Activated T-cell treated with anti-CD3 and anti-CD28 coated beads, Interleukin-2, amount 50 U/mL, for 1 hour (primary cell): ENCODE data around the gene CLCN7.

Experiments
- DNase-seq: peaks from one replicate; pipeline ENCODE4 v3.0.0-alpha.2; 2020

The CLCN7 gene

DNA sequence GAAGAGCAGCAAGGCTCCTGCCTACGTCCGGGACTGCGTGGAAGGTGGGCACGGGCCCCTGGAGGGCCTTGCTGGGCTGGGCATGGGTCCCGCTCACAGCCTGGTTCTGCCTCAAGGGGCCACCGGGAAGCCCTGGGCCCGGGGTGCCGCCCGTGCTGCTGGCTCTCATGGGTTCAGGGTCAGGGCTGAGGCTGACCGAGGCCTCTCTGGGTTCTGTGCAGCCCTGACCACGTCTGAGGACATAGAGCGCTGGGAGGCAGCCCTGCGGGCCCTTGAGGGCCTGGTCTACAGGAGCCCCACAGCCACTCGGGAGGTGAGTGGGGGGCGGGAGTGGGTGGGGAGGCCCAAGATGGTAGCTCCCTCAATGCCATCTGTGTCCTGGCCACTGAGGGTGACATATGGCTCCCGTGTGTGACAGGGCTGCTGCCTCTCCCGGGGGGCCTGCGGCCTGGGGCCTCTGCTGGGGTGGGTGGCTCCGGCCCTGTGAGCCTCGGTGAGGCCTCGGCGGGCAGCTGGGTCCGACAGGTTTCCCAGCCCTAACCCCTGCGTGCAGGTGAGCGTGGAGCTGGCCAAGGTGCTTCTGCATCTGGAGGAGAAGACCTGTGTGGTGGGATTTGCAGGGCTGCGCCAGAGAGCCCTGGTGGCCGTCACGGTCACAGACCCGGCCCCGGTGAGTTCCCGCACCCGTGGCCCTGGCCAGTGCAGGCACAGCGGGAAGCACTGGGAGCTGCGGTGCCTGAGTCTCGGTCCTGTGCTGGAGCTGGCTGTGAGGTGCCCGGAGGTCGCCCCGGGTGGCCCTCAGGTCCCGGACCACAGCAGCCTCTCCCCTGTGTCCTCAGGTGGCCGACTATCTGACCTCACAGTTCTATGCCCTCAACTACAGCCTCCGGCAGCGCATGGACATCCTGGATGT, 27.5 kb upstream of the CLCN7 start:
- no peak for DNase-seq

- no peak for DNase-seq
Measured at GRCh38 chr16:1501630-1502029, 26.8 kb upstream of the CLCN7 start.

DNA sequence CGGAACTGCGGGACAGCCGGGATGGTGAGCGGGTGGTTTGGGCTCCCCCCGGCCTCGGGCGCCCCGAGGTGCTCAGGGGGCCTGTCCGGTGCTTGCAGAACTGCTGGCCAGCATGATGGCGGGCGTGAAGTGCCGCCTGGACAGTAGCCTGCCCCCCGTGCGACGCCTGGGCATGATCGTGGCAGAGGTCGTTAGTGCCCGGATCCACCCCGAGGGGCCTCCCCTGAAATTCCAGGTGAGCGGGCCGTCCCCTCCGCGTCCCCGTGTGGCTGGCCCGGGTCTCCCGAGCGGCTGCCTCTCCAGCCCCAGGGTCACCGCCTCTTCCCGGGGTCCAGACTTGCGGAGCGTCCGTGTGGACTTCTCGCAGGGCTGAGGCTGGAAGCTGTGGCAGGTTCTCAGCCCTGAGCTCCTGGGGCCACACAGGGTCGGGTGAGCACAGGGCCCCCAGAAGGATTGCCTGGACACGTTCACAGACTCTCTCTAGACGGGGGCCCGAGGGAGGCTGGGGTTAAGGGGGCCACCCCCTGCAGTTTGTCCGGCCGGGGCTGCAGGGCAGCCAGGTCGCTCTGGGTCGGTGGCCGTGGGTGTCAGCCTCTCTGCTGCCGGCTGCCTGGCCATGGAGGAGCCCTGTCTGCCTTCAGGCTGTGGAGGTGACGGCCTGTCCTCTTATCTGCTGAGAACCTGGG, 25.8 kb upstream of the CLCN7 start:
- DNase-seq: no peak

DNA sequence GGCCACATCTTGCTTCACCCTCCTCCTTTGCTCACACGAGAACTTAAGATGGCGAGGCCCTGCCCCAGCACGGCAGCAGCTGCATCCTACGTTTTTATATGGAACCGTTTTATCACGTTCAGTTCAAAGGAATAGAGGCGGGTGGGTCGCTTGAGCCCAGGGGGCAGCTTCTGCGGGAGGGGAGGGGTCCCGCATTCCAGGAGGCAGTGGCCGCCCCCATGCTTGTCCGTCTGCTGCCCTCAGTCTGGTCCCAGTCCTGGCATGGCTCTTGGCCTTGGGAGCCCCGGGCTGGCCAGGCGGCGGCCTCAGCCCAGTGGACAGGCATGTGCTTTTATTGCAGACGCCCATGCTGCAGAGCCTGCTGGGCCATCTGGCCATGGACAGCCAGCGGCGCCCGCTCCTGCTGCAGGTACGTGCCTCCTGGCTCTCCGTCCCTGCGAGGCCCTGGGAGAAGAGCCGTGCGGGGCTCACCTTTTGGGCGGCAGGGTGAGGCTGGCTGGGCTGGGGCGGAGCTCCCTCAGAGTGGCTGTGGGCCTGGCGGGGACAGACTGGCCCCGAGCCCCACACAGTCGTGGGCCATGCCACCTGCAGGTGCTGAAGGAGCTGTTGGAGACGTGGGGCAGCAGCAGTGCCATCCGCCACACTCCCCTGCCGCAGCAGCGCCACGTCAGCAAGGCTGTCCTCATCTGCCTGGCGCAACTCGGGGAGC, 25.1 kb upstream of the CLCN7 start:
- DNase-seq: no peak

GRCh38 chr16:1498899-1499676, 24.3 kb upstream of the CLCN7 start:
- no peak for DNase-seq

GRCh38 chr16:1497014-1497598, 22.3 kb upstream of the CLCN7 start:
- DNase-seq: no peak

DNA sequence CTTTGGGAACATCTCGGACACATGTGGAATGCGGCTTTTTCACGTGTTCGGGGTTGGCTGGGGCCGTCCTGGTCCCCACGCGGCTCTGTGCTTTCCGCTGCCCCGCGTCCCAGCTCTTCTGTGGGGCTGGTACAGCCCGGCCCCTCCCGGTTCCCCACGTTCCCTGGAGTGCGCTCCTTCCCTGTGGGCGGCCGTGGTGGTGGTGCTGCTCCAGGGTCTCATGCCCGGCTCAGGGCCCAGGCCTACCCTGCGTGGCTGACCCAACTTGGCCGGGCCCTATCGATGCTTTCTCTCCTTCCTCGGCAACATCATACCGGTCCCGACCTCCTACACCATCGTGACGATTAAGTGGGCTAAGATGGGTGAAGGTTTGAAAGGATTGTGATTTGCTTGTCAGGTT, 21.6 kb upstream of the CLCN7 start:
- DNase-seq: no peak

- DNase-seq: no peak
Measured at GRCh38 chr16:1495889-1496262, 21.0 kb upstream of the CLCN7 start.

DNA sequence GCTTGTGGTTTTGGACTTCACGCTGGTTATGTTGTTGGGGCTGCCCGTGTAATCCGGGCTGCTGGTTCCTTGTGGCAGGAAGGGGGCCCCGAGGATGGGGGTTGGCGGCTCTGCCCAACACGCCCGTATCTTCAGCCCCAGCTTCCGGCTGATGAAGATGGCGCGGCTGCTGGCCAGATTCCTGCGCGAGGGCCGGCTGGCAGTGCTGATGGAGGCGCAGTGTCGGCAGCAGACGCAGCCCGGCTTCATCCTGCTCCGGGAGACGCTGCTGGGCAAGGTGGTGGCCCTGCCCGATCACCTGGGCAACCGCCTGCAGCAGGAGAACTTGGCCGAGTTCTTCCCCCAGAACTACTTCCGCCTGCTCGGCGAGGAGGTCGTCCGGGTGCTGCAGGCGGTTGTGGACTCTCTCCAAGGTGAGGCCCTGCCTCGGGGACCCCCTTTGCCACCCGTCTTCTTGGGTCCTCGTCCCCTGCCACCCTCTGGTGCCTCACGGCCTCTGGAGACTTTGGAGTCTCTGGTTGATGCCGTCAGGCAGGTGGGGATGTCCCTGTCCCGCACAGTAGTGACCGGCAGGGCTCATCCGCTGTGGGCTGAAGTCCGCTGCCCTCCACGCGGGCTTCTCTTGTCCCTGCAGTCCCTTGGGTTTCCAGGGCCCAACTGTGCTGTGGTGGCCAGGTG, 20.5 kb upstream of the CLCN7 start:
- no peak for DNase-seq

DNA sequence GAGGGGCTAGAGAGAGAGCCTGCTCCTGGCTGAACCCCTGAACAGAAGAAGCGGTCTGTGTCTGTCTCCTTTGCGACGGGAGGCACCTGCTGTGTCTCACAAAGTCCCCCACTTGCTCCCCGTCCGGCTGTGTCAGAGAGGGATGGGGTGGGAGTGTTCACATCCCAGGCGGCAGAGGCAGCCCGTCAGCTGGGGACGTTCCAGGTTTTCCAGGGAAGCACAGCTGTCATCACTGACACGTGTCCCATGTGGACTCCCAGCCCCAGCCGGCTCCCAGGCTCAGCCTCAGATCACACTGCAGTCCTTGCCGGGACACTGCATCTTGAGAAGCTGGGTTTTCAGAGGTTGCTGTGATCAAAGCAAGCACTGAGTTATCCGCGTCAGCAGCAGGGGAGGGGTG, 19.9 kb upstream of the CLCN7 start:
- no peak for DNase-seq

DNA sequence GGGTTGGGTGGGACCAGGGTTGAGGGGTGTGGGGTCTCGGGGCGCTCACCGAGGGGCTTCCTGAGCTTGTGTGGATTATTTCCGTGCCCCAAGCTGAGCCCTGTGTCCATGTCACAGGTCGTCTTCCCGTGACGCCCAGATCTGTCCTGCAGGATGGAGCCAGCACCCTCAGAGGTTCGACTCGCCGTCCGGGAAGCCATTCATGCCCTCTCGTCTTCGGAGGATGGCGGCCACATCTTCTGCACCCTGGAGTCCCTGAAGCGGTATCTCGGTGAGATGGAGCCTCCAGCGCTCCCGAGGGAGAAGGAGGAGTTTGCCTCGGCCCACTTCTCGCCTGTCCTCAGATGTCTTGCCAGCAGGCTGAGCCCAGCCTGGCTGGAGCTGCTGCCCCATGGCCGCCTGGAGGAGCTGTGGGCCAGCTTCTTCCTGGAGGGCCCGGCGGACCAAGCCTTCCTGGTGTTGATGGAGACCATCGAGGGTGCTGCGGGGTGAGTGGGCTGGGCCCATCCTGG, 19.4 kb upstream of the CLCN7 start:
- no peak for DNase-seq

DNA sequence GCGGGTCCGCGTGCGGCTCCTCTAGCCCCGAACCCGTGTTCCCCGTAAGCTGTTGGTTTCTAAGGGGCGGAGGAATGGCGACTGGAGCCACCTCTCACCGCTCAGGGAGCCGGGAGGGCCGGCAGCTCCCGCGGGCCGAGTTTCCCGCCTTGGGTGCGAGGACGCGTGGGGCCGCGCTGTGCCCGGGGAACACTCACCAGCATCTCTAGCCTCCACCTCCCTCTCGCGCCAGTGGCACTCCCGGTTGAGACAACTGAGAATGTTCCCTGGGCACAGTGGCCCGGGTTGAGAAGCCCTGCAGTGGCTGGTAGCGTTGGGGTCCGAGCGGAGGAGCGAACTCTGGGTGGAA, 18.9 kb upstream of the CLCN7 start:
- no peak for DNase-seq

DNA sequence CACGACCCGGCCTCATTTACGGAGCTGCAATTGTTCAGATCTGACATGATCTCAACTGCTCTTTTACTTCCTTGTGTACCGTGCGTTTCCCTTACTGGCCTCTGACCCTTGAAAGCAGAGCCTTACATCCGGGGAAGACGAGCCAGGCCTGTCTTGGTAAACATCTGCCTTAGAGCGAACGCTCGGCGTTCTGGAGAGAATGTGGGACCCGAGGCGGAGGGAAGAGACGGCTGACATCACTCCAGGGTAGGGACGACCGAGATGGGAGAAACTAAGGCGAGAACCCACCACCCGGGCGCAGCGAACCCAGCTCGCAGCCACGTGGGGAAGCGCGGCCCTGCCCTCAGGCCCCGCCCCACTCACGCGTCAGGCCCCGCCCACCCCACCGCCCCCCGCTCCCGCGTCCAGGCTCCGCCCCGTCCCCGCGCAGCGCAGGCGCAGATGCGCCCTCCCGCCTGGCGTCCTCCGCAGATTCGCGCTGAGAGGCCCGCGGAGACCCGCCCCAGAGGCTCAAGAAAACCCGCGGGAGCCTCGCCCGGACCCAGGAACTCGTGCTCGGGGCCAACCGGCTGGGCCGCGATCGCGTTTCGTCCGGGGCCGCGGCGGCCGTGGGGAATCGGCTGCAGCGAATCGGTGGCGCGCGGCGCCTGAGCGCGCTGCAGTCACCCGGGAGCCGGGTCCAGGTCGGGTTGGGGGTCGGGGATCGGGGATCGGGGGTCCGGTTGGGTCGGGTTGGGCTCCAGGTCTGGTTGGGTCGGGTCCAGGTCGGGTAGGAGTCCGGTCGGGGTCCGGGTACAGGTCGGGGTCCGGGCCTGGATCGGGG, 18.3 kb upstream of the CLCN7 start, which contains the start of gene TELO2:
TSS of gene TELO2 (plus strand) at position 438 of the 823 bp plus-strand sequence. CDS start 922 bp downstream, outside the sequence.
- DNase-seq: peak; percentile 91

GRCh38 chr16:1492082-1492922, 17.5 kb upstream of the CLCN7 start:
- DNase-seq: no peak

GRCh38 chr16:1491327-1491726, 16.5 kb upstream of the CLCN7 start:
- DNase-seq: no peak

DNA sequence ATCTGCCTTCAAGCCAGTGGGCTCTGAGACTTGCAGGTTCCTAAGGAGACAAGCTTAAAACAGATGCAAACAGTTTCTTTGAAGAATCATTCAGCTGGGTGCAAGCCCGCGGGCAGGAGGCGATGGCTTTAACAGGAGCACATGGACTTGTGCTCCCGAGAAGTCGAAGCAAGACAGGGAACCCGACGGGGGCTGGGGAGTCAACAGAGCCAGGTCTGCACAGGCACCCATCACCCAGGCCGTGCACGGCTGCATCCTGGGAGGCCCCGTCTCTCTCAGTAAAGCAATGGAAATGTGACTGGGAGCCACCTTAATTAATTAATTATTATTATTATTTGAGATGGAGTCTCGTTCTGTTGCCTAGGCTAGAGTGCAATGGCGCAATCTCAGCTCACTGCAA, 14.2 kb upstream of the CLCN7 start:
- no peak for DNase-seq

DNA sequence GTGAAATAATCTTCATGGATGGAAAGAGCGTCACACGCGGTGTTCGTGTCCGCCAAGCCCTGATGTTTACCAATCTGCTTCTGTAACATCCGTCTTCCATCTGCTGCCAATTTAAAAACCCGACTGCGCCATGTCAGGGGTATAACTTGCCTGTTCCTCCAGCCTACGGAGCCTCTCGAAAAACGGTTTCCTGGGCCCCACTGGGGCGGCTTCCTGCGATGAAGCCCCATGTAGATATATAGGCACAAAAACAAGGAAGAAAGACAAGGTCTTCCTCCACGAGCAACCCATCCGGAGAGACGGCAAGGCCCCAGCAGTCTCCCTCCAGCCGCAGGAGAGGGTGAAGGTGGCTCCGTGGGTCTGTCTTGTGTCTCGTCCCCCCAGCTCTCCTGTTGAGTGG, 13.8 kb upstream of the CLCN7 start, which contains the start of gene PTX4:
TSS of gene PTX4 (minus strand) at position 326 of the 400 bp plus-strand sequence. CDS start at position 291, 35 bp downstream.
- no peak for DNase-seq

DNA sequence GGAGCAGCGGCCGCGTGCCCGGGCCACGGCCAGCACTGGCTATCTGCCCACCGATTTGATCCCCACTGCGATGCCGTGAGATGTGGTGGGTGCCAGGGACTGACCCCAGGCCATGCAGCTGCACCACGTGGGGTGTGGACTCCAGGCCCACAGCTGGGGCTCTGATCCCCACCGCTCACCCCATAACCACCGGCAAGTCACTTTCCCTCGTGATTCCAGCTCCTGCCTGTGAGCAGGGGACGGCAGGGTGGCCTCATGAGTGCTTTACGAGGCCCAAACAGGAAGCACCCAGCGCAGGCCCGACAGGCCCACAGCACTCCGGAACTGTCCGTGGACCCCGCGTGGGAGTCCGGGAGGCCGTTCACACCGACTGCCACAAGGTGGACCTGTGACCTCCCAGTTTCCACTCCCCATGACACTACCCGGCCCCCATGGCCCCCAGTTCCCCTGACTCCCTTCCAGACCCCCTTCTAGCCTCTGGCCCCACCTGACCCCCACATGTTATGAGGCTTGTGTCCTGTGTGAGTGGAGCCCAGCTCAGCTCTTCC, 13.3 kb upstream of the CLCN7 start:
- no peak for DNase-seq

- DNase-seq: no peak
Measured at GRCh38 chr16:1487395-1488053, 12.7 kb upstream of the CLCN7 start.
